ENCODE data around the gene KRTAP22-1.

GRCh38 chr21:30552782-30553181 lies 48.1 kb upstream of the KRTAP22-1 start:
- TF ChIP-seq CTCF (IDR thresholded peaks at IDR 0.05) (no peak), POLR2A (IDR thresholded peaks at IDR 0.05) (no peak)

Data from adrenal gland (tissue), 5 donors.